ENCODE data around the gene TMEM253. TPM values are rescaled to one million over a fixed set of nuclear protein-coding genes. Genes with fewer than 3 reads are reported as not detected.

Gene TMEM253
- total RNA-seq, 1 donor from 2014 or later: 1.6 TPM

- Mint-ChIP-seq H3K4me3 (peak overlapping the region; percentile 6), H3K9me3 (no peaks in the 10 kb centered on the region), H3K36me3 (ENCODE audit: low read depth) (peaks cover 37% of the 10 kb centered on the region), H3K27ac (ENCODE audit: unreplicated experiment) (no peak overlapping the region), H3K27me3 (ENCODE audit: low read depth) (peaks cover 10% of the 10 kb centered on the region), H3K4me1 (peaks cover 33% of the 10 kb centered on the region)
- TF ChIP-seq CTCF (conservative IDR thresholded peaks at IDR 0.05): no peak
- no peak for DNase-seq (ENCODE audit: low read depth, low spot score)
Measured at GRCh38 chr14:21086908-21087293, 14.0 kb upstream of the TMEM253 start.

DNA sequence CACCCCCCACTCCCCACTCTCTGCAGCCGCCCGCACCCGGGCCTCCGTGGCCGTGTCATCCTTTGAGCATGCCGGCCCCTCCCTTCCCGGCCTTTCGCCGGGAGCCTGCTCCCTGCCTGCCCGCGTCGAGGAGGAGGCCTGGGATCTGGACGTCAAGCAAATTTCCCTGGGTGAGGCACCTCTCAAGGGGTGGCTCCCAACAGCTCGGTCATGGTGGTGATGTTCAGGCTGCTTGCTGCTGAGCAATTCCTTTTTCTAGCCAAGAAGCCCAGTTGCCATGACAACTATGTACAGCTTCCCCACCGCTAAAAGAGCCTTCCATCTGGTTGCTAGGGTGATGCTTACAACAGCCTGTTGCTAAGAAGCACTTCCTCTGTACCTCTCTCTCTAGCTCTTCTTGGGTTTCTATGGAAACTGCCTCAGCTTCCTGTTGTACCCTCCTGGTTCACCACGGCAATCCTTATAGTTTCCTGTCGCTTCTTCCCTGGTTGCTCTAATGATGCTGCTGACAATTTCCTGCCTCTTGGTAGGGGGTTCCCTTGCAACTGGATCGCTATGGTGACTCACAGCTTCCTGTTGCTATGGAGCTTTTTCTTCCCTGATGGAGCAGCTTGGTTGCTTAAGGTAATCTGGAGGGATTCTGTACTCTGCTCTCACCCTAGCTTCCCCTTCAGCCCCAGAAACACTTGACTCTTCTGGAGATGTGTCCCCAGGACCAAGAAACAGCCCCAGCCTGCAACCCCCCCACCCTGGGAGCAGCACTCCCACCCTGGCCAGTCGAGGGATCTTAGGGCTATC is 13.4 kb upstream of the TMEM253 start:
- Mint-ChIP-seq H3K4me3 (peak overlapping the region; percentile 83), H3K4me1 (peaks cover 35% of the 10 kb centered on the region), H3K36me3 (ENCODE audit: low read depth) (peaks cover 39% of the 10 kb centered on the region), H3K9me3 (no peaks in the 10 kb centered on the region), H3K27ac (ENCODE audit: unreplicated experiment) (peak overlapping the region; percentile 89), H3K27me3 (ENCODE audit: low read depth) (peaks cover 11% of the 10 kb centered on the region)
- DNase-seq (ENCODE audit: low read depth, low spot score): peak; percentile 49
- no peak for TF ChIP-seq CTCF (conservative IDR thresholded peaks at IDR 0.05)

DNA sequence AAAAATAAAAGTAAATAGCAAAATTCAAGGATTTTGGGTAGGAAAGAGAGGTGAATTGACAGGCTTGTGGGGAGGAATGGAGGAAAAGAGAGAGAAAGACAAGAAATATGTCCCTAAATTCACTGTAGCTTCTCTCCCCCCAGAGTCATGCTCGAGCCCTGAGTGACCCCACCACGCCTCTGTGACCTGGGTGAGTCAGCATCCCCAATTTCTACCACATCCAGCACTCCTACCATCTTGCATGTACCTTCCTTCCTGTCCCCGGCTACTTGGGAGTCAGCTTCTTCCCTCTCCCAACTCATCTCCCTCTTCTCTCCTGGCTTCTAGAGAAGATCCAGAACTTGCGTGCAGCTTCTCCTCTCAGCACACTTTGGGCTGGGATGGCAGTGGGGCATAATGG is 12.2 kb upstream of the TMEM253 start:
- Mint-ChIP-seq H3K4me3 (peak overlapping the region; percentile 50), H3K4me1 (peaks cover 46% of the 10 kb centered on the region), H3K9me3 (no peaks in the 10 kb centered on the region), H3K27ac (ENCODE audit: unreplicated experiment) (no peak overlapping the region), H3K36me3 (ENCODE audit: low read depth) (peaks cover 46% of the 10 kb centered on the region), H3K27me3 (ENCODE audit: low read depth) (peaks cover 13% of the 10 kb centered on the region)
- no peak for DNase-seq (ENCODE audit: low read depth, low spot score)
- no peak for TF ChIP-seq CTCF (conservative IDR thresholded peaks at IDR 0.05)

DNA sequence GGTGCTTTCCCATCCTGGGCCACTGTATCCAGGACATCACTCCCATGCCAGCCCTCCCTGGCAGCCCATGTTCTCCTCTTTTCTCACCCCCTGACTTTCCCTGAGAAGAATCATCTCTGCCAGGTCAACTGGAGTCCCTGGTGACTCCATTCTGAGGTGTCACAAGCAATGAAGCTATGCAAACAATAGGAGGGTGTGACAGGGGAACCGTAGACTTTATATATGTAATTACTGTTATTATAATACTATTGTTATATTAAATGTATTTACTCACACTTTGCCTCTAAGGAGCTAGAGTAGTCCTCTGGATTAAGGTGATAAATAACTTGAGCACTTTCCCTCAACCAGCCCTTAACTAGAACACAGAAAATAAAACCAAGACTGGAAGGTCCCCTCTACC is 11.6 kb upstream of the TMEM253 start:
- H3K4me1 Mint-ChIP-seq: peaks cover 52% of the 10 kb centered on the region
- TF ChIP-seq CTCF (conservative IDR thresholded peaks at IDR 0.05): no peak
- no peak for DNase-seq (ENCODE audit: low read depth, low spot score)
- no peaks in the 10 kb centered on the region for H3K9me3 Mint-ChIP-seq
- H3K27ac Mint-ChIP-seq (ENCODE audit: unreplicated experiment): no peak overlapping the region
- H3K36me3 Mint-ChIP-seq (ENCODE audit: low read depth): peaks cover 47% of the 10 kb centered on the region
- peak overlapping the region; percentile 50 for H3K4me3 Mint-ChIP-seq
- peaks cover 16% of the 10 kb centered on the region for H3K27me3 Mint-ChIP-seq (ENCODE audit: low read depth)

DNA sequence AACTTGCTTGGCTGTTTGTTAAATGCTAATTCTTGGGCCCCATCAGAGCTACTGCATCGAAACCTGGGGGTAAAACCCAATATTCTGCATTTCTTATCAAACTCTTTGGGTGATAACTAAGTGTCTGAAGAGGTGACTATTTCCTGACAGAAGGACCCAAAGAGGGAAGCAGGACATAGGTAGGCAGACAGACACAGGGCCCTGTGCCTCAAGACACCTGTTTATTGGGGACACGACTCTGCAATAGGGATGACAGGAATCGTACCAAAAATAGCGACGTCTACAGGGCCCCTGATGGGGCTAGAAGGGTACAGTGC is 11.0 kb upstream of the TMEM253 start:
- Mint-ChIP-seq H3K4me1 (peaks cover 58% of the 10 kb centered on the region), H3K36me3 (ENCODE audit: low read depth) (peaks cover 46% of the 10 kb centered on the region), H3K27me3 (ENCODE audit: low read depth) (peaks cover 17% of the 10 kb centered on the region), H3K9me3 (no peaks in the 10 kb centered on the region), H3K4me3 (peak overlapping the region; percentile 62), H3K27ac (ENCODE audit: unreplicated experiment) (no peak overlapping the region)
- no peak for DNase-seq (ENCODE audit: low read depth, low spot score)
- no peak for TF ChIP-seq CTCF (conservative IDR thresholded peaks at IDR 0.05)
